Measurements from ENCODE around the gene BLVRB. TPM values are rescaled to one million over a fixed set of nuclear protein-coding genes. Genes with fewer than 3 reads are reported as not detected.

Gene BLVRB
- total RNA-seq, 1 experiment from 2014 or later = 113 TPM

DNA sequence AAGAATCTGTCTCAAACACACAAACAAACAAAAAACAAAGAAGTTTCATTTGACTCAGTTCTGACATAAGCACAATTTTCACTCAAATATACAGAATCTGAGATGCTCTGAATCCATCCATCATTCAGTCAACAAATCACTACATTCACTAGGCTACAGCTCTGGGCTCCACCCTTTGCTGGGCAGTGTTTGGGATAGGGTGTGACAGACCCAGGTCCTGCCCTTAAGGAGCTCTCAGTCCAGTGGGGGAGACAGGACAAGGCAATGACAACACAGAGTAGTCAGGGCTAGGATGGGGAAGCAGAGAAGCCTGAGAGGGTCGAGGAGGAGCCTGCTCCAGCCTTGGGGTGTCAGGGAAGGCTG is 46.5 kb upstream of the BLVRB start:
- BruUV-seq (replicated peaks) = no TSS peak
- Histone ChIP-seq H3K9me3 (ENCODE audit: control insufficient read depth in 1 of 2, insufficient read depth in 1 of 2, low read depth in 1 of 2, low read length in 2 of 2) (no peaks in the 10 kb centered on the region), H3K9ac (ENCODE audit: low read length) (no peak overlapping the region), H3K36me3 (ENCODE audit: control insufficient read depth in 1 of 2, insufficient read depth in 2 of 2, low read length in 2 of 2) (no peaks in the 10 kb centered on the region), H3K9me2 (ENCODE audit: insufficient read depth) (no peaks in the 10 kb centered on the region), H3K27ac (ENCODE audit: low read depth, low read length) (no peak overlapping the region), H3K4me3 (replicated peaks in 1 of 2; ENCODE audit: low read depth in 1 of 2, low read length in 2 of 2) (no peak overlapping the region), H3K27me3 (ENCODE audit: insufficient read depth, low read length) (no peaks in the 10 kb centered on the region), H3K4me1 (ENCODE audit: control insufficient read depth in 1 of 2, insufficient read depth in 2 of 2, low read length in 2 of 2) (no peaks in the 10 kb centered on the region), H2AFZ (ENCODE audit: low read depth, low read length, poor library complexity, severe bottlenecking) (no peak overlapping the region), H3K4me2 (ENCODE audit: low read length) (no peak overlapping the region), H3K79me2 (ENCODE audit: insufficient read depth, low read length) (no peaks in the 10 kb centered on the region), H4K20me1 (ENCODE audit: insufficient read depth) (no peaks in the 10 kb centered on the region)
- ATAC-seq = peak; percentile 38; the same call in 1 of the 2 replicates
- RAD21 ChIA-PET (ENCODE audit: low non-redundant PET in 1 of 2, low total read pairs in 2 of 2, uncharacterized antibody in 2 of 2, unreplicated experiment in 2 of 2) = no interaction called here
- intact Hi-C loops (cut with micrococcal nuclease) = no loop called here
- POLR2A ChIA-PET = no interaction called here
- CTCF ChIA-PET = no interaction called here
- no peak for TF ChIP-seq CBX3 (IDR thresholded peaks at IDR 0.05; ENCODE audit: low read depth)
- TF ChIP-seq POLR2AphosphoS5 (IDR thresholded peaks at IDR 0.05; ENCODE audit: low read depth, low read length) = no peak
- no peak for TF ChIP-seq ELF1 (IDR thresholded peaks at IDR 0.05; ENCODE audit: borderline replicate concordance, low read depth)
- no peak for TF ChIP-seq CEBPB (IDR thresholded peaks at IDR 0.05; ENCODE audit: low read depth)
- TF ChIP-seq, protein P1, sequence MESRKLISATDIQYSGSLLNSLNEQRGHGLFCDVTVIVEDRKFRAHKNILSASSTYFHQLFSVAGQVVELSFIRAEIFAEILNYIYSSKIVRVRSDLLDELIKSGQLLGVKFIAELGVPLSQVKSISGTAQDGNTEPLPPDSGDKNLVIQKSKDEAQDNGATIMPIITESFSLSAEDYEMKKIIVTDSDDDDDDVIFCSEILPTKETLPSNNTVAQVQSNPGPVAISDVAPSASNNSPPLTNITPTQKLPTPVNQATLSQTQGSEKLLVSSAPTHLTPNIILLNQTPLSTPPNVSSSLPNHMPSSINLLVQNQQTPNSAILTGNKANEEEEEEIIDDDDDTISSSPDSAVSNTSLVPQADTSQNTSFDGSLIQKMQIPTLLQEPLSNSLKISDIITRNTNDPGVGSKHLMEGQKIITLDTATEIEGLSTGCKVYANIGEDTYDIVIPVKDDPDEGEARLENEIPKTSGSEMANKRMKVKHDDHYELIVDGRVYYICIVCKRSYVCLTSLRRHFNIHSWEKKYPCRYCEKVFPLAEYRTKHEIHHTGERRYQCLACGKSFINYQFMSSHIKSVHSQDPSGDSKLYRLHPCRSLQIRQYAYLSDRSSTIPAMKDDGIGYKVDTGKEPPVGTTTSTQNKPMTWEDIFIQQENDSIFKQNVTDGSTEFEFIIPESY (IDR thresholded peaks at IDR 0.05; ENCODE audit: extremely low read depth, insufficient replicate concordance, low read length) = no peak
- TF ChIP-seq EGR1 (IDR thresholded peaks at IDR 0.05; ENCODE audit: low read depth) = no peak
- no peak for TF ChIP-seq JUND (IDR thresholded peaks at IDR 0.05)
- DNase-seq (ENCODE audit: low read depth, low spot score) = no peak

DNA sequence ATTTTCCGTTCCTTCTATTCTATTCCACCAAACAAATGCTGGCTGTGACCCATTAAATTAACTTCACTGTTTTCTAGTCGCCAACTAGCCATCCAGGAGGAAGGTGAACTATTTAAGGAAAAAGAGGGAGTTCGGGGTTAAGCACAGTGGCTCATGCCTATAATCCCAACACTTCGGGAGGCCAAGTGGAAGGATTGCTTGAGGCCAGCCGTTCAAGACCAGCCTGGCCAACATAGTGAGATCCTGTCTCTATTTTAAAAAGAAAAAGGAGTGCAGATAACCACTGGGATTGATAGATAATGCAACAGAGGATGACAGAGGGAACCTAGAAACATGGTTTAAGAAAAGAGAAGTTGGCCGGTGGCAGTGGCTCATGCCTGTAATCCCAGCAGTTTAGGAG is 45.9 kb upstream of the BLVRB start:
- BruUV-seq (replicated peaks) = no TSS peak
- Histone ChIP-seq H3K79me2 (ENCODE audit: insufficient read depth, low read length) (no peaks in the 10 kb centered on the region), H3K4me3 (replicated peaks in 1 of 2; ENCODE audit: low read depth in 1 of 2, low read length in 2 of 2) (no peak overlapping the region), H3K9me3 (ENCODE audit: control insufficient read depth in 1 of 2, insufficient read depth in 1 of 2, low read depth in 1 of 2, low read length in 2 of 2) (no peaks in the 10 kb centered on the region), H3K4me1 (ENCODE audit: control insufficient read depth in 1 of 2, insufficient read depth in 2 of 2, low read length in 2 of 2) (no peaks in the 10 kb centered on the region), H3K9me2 (ENCODE audit: insufficient read depth) (no peaks in the 10 kb centered on the region), H2AFZ (ENCODE audit: low read depth, low read length, poor library complexity, severe bottlenecking) (no peak overlapping the region), H3K4me2 (ENCODE audit: low read length) (no peak overlapping the region), H3K9ac (ENCODE audit: low read length) (no peak overlapping the region), H3K27ac (ENCODE audit: low read depth, low read length) (no peak overlapping the region), H3K27me3 (ENCODE audit: insufficient read depth, low read length) (no peaks in the 10 kb centered on the region), H4K20me1 (ENCODE audit: insufficient read depth) (no peaks in the 10 kb centered on the region), H3K36me3 (ENCODE audit: control insufficient read depth in 1 of 2, insufficient read depth in 2 of 2, low read length in 2 of 2) (no peaks in the 10 kb centered on the region)
- RAD21 ChIA-PET (ENCODE audit: low non-redundant PET in 1 of 2, low total read pairs in 2 of 2, uncharacterized antibody in 2 of 2, unreplicated experiment in 2 of 2) = no interaction called here
- ATAC-seq = no peak
- TF ChIP-seq ATF3 (IDR thresholded peaks at IDR 0.05) (no peak), CTCF (IDR thresholded peaks at IDR 0.05 in 2 of 3, conservative IDR thresholded peaks at IDR 0.05 in 1 of 3; ENCODE audit: borderline replicate concordance in 1 of 3, insufficient read depth in 1 of 3, low read depth in 2 of 3, low read length in 2 of 3) (no peak), FOSL1 (IDR thresholded peaks at IDR 0.05; ENCODE audit: low read depth) (no peak), SIN3A (IDR thresholded peaks at IDR 0.05; ENCODE audit: low read depth) (no peak), POLR2A (IDR thresholded peaks at IDR 0.05; ENCODE audit: borderline replicate concordance, extremely low read depth, insufficient read depth, insufficient read length) (no peak), CEBPB (IDR thresholded peaks at IDR 0.05; ENCODE audit: low read depth) (no peak), RAD21 (IDR thresholded peaks at IDR 0.05; ENCODE audit: low read depth) (no peak), EZH2 (IDR thresholded peaks at IDR 0.05) (no peak)
- TF ChIP-seq, protein P2, sequence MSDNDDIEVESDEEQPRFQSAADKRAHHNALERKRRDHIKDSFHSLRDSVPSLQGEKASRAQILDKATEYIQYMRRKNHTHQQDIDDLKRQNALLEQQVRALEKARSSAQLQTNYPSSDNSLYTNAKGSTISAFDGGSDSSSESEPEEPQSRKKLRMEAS (IDR thresholded peaks at IDR 0.05) = no peak
- POLR2A ChIA-PET = no interaction called here
- CTCF ChIA-PET = no interaction called here
- intact Hi-C loops (cut with micrococcal nuclease) = no loop called here
- no peak for DNase-seq (ENCODE audit: low read depth, low spot score)
